Ureter (tissue), 1 donor: Measurements from ENCODE around the gene PZP. TPM values are rescaled to one million over a fixed set of nuclear protein-coding genes. Genes with fewer than 3 reads are reported as not detected.

Source experiments
- DNase-seq: peaks from one replicate; pipeline ENCODE4 v3.0.0-alpha.2; 2020; ENCODE audit warnings: low spot score
- total RNA-seq: library from RNA; stranded (reverse); gene quantifications from one replicate; pipeline ENCODE4 v1.2.4, GENCODE V29; 2023
- donor health status: DM: yes; HTN: yes; CAD: no.

The PZP gene
- total RNA-seq, 1 donor from 2014 or later = 0.34 TPM

- no peak for DNase-seq
Measured at GRCh38 chr12:9124383-9125031, 83.7 kb downstream of the PZP start.

GRCh38 chr12:9123781-9124382 lies 84.3 kb downstream of the PZP start:
- no peak for DNase-seq

- DNase-seq = no peak
Measured at GRCh38 chr12:9122091-9122609, 86.0 kb downstream of the PZP start.

GRCh38 chr12:9120487-9121184 lies 87.6 kb downstream of the PZP start:
- no peak for DNase-seq

- DNase-seq = no peak
Measured at GRCh38 chr12:9118158-9118557, 90.0 kb downstream of the PZP start.

- no peak for DNase-seq
Measured at GRCh38 chr12:9115731-9116559, 92.2 kb downstream of the PZP start, which contains the start of gene A2M. Gene A2M (minus strand): TSS chr12:9115919. CDS start chr12:9115849, 70 bp downstream.

- no peak for DNase-seq
Measured at GRCh38 chr12:9114946-9115345, 93.2 kb downstream of the PZP start.

- DNase-seq = no peak
Measured at GRCh38 chr12:9113987-9114309, 94.2 kb downstream of the PZP start.

GRCh38 chr12:9113296-9113986 lies 94.8 kb downstream of the PZP start:
- DNase-seq = no peak

GRCh38 chr12:9112076-9112853 lies 95.9 kb downstream of the PZP start:
- DNase-seq = no peak

- DNase-seq = no peak
Measured at GRCh38 chr12:9111525-9111924, 96.7 kb downstream of the PZP start.

- DNase-seq = no peak
Measured at GRCh38 chr12:9109737-9110491, 98.3 kb downstream of the PZP start.

- DNase-seq = no peak
Measured at GRCh38 chr12:9109213-9109522, 99.0 kb downstream of the PZP start.

- DNase-seq = no peak
Measured at GRCh38 chr12:9108504-9109212, 99.5 kb downstream of the PZP start.

GRCh38 chr12:9107542-9107873 lies 100.7 kb downstream of the PZP start:
- no peak for DNase-seq

- no peak for DNase-seq
Measured at GRCh38 chr12:9106610-9107541, 101.3 kb downstream of the PZP start.

GRCh38 chr12:9106067-9106466 lies 102.1 kb downstream of the PZP start:
- DNase-seq = no peak

GRCh38 chr12:9104767-9105423 lies 103.3 kb downstream of the PZP start:
- no peak for DNase-seq
